HG03045 (cell line): ENCODE results near the gene TEX22.

Source experiments
- ATAC-seq: cut with Tn5 transposase; IDR thresholded peaks from one replicate; pipeline ENCODE4 v1.9.1; 2021; ENCODE audit warnings: mild to moderate bottlenecking, moderate library complexity; ENCODE audit not compliant: unreplicated experiment

Gene TEX22

DNA sequence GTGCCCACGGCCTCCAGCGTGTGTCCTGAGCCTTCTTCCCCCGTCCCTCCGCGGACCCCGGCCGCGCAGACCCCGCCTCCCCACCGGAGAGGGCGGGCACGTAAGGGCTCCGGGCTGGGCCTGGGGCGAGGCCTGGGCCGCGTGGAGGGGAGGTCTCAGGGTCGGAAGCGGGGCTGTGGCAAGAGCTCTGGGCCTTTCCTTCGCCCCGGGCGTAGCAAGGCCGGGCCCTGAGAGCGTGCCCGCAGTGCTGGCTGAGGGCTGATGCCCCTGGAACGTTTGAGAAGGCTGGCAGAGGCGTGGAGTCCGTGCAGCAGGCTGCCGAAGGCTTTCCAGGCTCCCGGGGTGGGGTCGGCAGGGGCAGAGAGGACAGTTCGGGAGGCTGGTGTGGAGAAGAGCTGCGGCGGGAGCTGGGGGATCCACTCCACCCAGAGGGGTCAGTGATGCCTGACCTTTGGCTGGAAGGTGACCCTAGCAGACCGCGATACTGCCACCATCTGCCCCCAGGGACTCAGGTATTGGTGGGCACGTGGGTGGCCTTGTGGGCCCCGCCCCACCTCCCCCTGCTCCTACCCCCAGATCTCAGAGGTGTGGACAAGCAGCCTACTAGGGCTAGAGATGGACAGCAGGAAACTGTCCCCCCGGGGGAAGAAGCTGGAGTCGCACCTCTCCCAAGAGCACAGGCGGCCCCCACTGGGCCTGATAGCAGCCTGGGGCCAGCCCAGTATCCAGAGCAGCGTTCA, 558 bp downstream of the TEX22 start:
- peak; percentile 47 for ATAC-seq

DNA sequence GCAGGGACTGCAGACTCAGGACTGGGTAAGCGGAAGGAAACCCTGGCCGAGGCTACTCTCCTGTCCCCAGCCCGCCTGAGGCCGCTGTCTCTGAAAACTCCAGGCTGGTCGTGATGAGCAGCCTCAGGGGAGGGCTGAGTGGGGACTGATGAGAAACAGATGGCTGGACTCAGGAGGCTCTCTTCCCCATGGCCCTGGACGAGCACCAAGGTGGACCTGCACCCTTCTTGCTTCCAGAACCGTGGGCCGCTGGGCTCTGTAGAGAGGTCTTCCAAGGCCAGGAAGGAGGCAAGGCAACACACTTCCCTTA, 1.1 kb downstream of the TEX22 start:
- ATAC-seq = no peak

DNA sequence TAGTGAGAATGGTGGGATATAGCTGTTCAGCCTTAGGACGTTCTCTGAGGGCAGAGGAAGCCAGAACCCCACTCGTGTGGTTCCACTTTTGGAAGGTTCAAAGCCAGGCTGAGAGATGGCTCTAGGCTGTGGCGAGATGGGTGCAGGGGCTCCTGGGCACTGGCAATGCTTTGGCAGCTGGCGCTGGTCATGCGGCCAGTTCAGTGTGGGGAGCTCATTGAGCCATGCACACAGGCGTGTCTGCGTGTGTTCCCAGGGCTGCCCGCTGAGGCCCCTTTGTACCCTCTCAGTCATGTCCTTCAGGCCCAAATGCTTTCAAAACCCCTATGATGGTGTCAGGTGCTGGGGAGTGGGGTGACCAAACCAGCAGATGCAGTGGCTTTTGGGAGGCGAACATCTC, 1.7 kb downstream of the TEX22 start:
- ATAC-seq = no peak

DNA sequence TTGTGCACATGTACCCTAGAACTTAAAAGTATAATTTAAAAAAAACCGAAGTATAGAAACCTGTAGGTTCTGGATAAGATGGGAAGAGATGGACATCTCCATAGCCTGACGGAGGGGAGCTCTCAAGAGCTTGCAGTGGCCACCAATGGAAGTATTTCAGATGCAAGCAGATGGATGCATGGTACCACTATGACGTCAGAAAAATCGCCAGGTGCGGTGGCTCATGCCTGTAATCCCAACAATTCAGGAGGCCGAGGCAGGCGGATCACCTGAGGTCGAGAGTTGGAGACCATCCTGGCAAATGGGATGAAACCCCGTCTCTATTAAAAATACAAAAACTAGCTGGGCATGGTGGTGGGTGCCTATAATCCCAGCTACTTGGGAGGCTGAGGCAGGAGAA, 3.4 kb downstream of the TEX22 start:
- no peak for ATAC-seq

DNA sequence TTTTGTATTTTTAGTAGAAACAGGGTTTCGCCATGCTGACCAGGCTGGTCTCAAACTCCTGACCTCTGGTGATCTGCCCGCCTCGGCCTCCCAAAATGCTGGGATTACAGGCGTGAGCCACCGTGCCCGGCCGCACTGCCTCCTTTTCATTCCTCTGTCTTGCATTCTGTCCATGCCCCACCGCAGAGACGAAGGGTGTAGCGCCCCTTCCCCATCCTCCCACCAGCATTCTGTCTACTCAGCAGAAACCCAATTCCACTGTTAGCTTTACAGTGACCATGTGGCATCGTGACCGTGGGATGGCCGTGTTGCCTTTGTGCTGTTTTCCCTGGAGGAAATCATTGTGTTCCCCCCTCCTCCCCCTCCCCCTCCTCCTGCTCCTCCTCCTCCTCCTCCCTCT, 10.3 kb downstream of the TEX22 start:
- ATAC-seq = no peak

DNA sequence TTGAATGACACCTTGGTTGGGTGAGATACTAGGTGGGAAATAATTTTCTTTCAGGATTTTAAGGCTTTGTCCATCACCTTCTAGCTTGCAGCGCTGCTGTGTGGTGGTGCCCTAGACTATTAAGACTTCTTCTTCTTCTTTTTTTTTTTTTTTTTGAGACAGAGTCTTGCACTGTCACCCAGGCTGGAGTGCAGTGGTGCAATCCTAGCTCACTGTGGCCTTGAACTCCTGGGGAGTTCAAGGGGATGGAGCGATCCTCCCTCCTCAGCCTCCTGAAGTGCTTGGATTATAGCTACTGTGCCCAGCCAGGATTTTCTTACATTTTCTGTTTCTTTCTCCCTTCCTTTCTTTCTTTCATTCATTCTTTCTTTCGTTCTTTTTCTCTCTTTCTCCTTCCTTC, 11.0 kb downstream of the TEX22 start:
- no peak for ATAC-seq

DNA sequence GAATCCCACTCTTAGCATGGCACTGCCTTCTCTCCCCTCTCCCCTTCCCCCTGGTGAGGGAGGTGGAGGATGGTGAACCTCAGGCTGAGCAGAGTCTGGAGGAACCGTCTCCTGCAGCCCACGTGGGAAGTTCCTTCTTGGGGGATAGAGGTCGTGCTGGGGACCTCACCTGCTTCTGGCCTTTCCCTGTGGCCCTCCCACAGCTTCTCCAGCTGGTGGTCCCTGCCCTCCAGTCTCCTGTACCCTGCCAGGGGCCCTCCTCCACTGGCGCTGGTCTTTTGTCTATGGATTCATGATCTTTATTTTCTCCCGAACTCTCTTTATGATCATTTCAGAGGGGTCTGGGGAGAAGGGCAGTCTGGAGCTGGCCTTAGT, 12.3 kb downstream of the TEX22 start:
- ATAC-seq = no peak

DNA sequence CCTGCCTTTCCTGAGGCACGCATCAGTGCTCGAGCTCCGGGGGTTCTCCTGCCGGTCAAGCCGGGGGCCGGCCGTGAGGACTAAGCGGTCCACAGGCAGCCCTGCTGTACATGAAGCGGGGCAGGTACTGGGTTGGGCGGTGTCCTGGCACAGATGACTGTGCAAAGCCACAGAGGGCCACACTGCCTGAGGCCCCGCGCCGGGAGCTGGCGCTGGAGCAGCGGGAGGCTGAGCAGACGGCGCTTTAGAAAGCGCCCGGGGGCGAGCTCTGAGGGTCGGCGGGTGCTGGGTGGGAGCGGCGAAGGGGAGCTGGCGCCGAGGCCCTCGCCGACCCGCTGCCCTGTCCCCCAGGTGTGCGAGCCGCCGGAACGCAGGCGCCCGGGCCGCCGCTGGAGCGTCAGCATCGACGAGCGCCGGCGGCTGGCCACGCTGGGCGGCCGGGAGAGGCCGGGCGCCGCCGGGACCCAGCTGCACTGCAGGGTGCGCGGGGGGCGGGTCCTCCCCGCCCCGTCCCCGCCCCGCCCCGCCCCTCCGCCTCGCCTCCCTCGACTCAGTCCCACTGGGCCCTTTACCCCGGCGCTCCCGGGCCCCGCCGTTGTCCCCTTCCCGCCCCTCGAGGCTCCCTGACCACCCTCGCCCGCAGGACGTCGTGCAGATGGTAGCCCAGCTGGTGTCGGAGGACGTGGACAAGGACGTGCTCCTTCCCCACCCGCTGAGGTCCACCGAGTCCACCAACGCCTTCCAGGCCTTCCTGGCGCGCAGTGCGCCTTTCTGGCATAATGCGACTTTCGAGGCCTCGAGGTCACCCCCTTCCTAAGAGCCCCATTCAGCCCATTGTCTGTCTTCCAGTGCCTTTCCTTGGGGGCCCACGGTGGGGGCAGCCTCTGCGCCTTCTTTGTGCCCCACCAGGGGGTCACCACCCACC, 12.9 kb downstream of the TEX22 start:
- no peak for ATAC-seq

DNA sequence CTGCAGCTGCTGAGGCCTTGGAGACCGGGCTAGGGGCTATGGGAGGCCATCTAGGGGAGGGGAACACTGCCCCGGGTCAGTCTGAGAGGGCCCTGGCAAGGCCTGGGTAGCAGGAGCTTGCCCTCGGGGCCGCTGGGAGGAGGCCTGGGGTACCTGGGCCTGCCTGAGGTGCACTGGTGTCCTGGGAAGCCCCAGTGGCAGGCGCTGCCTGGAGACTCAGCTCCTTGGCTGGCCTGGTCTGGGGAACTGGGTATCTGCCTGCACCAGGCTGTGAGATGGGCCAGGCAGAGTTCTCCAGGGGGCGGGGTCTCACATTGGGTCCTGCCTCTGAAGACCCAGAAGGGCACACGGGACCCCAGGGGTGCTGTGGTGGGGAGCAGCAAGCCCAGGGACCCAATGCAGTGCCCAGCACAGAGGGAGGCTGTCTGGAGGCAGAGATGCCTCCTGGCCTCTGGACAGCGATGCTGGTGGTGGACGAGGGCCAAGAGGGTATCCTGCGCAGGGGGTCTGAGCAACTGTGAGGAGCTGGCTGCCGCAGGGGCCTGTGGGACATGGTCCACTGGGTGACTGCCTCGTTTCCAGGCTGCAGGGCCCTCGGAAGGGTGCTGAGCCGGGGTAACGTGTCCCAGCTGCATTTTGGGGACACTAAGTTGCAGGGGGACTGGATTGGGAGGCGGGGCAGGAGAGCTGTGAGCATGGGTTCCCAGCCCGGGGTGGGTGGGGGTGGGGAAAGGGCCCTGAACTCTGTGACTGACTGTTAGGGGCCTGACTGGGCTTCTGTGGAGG, 13.8 kb downstream of the TEX22 start:
- no peak for ATAC-seq

DNA sequence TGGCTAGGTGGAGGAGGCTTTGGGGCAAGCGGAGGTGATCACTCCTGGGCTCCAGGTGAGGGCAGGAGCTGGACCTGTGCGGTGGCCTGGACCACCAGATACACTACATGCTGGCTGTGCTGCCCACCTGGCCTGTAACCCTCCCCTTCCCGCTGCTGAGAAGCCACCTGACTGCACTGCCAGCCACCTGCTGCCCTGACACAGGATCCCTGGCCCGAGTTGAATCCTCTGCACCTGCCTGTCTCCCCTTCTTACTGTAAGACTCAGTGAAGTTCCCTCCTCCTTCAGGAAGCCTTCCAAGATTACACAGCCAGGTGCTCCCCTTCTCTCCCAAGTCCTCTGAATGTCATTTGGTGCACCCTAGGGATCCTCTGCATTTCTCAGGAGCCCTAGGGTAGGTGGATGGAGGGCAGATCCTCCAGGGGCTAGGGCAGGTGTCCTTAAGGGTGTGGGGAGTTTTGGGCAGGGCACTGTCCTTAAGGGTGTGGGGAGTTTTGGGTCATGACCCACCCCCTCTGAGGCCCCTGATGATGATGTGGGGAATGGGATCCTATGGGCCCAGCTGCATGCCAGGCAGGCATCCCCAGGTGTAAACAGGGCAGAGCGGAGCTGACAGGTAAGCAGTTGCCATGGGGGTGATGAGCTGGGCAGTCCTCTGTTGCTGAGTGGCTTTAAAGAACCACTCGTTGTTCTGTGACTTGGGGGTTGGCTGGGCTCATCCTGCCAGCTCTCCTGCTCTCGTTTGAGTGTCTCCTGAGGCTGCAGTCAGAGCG, 14.6 kb downstream of the TEX22 start:
- ATAC-seq = no peak

DNA sequence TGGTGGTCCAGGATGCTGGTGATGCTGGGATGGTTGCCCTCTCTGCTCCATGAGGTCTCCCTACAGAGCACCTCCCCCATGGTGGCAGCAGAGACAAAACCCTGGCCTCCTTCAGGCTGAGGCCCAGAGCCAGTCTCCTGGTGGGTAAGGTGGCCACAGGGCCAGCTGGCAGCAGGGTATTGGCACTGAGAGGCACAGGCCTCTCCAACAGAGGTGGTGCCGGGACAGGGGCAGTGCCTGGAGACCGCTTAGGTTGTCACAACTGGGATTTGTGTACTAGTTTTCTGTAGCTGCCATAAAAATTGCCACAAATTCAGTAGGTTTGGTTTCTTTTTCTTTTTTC, 15.2 kb downstream of the TEX22 start:
- ATAC-seq = no peak

DNA sequence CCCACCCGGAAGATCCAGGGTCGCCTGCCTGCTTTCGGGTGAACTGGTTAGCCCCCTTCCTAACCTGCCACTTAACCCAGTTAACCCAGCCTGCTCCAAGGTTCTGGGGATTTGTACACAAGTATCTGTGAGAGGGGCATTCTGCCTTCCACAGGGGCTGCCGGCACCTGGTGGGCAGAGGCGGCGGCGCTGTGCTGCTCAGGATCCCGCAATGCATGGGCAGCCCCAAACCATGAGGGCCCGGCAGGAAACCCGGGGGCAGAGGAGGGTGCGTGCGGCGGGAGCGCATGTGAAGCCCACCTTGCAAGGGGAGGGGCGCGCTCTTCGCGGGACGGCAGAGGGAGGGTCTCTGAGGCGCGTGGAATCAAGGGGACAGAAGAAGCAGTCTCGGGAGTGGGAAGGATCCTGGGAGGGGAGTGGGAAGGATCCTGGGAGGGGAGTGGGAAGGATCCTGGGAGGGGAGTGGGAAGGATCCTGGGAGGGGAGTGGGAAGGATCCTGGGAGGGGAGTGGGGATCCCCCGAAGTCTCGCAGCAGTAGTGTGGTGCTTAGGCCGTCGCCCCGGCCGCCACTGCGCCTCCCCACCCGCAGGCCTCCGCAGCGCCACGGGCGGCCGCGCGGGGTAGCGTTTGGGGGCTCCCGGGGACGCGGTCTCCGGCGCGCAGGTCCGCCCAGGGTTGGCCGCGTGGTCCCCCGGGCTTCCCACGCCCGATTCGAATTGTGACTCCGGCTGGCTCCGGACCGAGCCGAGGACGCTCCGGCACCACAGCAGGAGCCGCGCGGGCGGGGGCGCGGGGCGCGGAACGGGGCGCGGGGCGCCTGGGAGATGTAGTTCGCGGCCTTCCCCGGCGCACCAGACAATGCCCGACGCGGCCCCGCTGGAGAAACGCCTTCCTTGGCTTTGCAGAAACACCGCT, 16.4 kb downstream of the TEX22 start:
- peak; percentile 54 for ATAC-seq

DNA sequence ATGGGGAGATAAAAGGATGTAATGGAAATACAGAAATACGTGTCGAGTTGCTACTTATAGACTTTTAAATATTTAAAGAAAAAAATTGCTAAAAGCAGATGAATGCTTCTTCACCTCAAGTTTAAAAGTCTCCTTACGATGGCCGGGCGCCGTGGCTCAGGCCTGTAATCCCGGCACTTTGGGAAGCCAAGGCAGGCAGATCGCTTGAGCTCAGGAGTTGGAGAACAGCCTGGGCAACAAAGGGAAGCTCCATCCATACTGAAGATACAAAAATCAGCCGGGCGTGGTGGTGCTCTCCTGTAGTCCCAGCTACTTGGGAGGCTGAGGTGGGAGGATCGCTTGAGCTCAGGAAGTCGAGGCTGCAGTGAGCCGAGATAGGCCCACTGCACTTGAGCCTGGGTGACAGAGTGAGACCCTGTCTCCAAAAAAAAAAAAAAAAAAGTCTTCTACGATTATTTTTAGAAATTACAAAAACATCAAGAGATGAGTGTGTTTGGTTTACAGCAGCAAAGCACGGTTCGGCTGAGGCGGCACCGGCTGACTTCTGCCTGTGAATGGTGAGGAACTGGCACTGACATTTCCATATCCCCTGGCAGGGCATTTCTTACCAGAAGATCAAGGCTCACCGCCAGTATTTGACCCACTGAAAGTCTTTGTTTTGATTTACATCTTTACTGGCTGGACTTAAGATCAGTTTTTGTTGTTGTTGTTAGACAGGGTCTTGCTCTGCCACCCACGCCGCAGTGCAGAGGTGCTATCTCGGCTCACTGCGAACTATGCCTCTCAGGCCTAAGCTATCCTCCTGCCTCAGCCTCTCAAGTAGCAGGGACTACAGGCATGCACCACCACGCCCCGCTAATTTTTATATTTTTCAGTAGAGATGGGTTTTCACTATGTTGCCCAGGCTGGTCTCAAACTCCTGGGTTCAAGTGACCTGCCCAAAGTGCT, 17.4 kb downstream of the TEX22 start:
- ATAC-seq = no peak

DNA sequence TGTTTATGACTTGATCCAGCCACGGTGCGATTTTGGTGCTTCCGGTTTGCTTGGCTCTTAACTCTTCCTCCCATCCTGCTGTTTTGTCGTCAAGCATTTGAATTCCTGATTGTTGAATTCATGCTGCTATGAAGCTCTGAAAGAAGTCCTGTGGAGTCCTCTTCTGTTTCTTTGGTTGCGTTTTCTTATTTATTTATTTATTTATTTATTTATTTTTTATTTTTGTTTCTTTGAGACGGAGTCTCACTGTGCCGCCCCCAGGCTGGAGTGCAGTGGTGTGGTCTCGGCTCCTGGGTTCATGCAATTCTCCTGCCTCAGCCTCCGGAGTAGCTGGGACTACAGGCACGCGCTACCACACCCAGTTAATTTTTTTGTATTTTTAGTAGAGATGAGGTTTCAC, 18.3 kb downstream of the TEX22 start:
- no peak for ATAC-seq

DNA sequence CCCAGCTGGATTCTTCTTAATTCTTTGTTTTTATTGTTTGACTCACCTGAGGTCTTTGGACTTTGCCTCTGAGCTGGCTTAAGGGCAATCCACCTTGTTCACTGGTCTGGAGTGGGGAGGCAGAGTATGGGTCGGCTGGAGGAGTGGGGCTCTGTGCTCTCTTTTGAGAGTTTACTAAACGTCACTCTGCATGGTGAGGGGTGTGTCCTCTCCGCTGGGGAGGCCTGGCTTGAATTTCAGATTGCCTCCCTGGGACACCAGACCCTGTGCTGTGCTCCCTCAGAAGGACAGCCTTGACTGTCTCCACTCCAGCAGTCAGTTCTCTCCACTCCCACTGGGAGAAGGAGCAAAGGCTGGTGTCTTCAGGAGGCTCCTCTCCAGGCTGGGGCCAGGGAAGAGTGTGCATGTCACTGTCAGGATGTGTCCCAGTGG, 19.4 kb downstream of the TEX22 start:
- ATAC-seq = no peak

DNA sequence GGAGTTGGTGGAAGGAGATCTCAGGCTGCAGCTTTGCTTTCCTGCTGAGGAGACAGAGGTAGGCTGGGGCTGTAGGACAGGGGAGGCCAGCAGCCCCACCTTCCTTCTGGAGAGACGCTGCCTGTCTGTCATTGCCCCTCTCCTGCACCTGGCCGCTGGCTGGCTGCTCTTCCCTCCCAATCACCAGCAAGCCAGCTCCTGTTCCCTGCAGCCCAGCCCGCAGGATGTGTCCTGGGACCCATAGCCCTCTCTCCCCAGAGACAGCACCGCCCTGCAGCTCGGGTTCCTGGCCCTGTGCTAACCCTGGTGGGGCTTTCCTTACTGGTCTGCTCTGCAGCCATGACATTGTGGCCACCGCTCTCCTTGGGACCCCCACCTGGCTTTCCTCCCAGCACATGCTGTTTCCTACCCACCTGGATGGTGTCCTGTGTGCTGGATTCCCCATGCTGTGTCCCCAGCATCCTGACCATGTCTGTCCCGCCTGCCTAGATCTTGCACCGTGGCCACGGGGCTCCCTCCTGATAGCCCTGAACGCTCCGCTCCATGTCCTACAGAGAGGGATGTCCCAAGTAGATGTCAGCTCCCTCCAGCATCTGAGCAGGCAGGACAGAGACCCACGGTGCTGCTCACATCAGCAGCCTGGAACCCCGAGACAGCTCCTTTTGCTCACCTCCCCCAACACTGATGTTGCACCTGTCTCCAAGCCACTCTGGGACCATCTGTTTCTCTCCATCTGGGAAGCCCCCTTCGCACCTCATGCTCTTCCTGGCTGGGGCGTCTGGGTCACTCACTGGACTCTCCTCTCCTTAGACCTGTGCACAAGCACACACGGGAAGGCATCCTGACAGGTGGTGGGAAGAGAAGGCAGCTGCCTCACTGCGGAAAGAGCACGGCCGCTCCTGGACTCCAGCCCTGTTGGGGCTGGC, 20.2 kb downstream of the TEX22 start:
- ATAC-seq = no peak

DNA sequence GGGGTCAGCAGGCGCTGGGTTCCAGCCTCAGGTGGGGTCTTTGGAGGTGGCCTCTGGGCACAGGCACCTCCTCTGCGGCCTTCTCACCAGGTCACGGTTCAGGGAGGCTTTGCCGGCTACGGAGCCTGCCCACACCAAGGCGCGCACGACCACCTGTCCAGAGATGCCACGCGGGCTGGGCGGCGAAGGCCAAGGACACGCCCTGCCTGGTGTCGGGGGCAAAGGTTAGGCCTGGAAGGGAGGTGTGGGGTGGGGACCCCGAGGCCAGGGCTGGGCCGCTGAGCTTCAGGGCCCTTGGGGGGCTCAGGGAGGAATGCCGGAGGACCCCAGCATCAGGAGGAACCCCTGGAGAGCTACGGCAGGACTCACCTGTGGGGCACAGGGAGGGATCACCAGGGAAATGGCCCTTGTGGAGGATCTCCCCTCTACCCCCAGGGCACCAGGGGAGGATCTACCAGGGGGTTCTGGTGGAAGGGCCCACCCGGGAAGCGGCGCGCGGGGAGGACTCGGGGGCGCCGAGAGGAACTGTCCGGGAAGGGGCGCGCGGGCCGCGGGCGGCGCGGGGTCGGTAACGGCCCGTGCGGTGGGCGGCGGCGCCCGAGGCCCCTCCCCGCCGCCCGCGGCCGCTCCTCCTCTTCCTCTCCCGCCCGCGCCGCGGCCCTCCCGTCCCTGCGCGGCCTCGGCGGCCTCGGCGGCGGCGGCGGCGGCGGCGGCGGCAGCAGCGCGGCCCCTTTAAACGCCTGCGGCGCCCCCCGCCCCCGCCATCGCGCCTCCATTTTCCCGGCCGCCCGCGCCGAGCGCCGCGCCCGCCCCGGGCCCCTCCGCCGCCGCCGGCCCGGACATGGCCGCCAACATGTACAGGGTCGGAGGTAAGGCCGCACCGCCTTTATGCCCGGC, 21.1 kb downstream of the TEX22 start, which contains the start of gene MTA1:
MTA1 (plus strand) TSS at position 633 of the 897 bp plus-strand sequence; CDS start at position 842, 209 bp downstream.
- ATAC-seq = peak; percentile 51
